ENCODE data around the gene SLC7A6.

- TF ChIP-seq POLR2A (IDR thresholded peaks at IDR 0.05; ENCODE audit: low read length) (no peak), GATA1 (IDR thresholded peaks at IDR 0.05; ENCODE audit: low read depth, low read length) (no peak)
Observed at GRCh38 chr16:68246121-68246520, 18.2 kb upstream of the SLC7A6 start.

Measured in erythroblast (primary cell).